Stimulated activated CD8-positive, alpha-beta memory T cell treated with anti-CD3 and anti-CD28 coated beads, Interleukin-7, amount 100 ng/mL, for 24 hours (primary cell): ENCODE results near the gene CST4.
"Not testable (repeated sequence)": the region's sequence is repeated elsewhere in the genome, so short reads cannot be mapped to it uniquely, and the experiment has no call there.

Experiments used
- DNase-seq: peaks from one replicate; pipeline ENCODE4 v3.0.0-alpha.2; 2020; ENCODE audit warnings: low read depth

CST4 gene

GRCh38 chr20:23688684-23689398 lies at the start of gene CST4:
CST4 (minus strand) TSS chr20:23689038; CDS start chr20:23688969, 69 bp downstream.
- not testable (repeated sequence) for DNase-seq

GRCh38 chr20:23735391-23735790 lies 46.6 kb upstream of the CST4 start:
- not testable (repeated sequence) for DNase-seq

- not testable (repeated sequence) for DNase-seq
Measured at GRCh38 chr20:23734949-23735348, 46.1 kb upstream of the CST4 start.

- DNase-seq, result not testable (repeated sequence)
Measured at GRCh38 chr20:23734440-23734839, 45.6 kb upstream of the CST4 start.

- no peak for DNase-seq
Measured at GRCh38 chr20:23727016-23727415, 38.2 kb upstream of the CST4 start.

GRCh38 chr20:23725102-23725501 lies 36.3 kb upstream of the CST4 start:
- no peak for DNase-seq

- DNase-seq, result peak; percentile 4
Measured at GRCh38 chr20:23723659-23724307, 34.9 kb upstream of the CST4 start.

- DNase-seq, result not testable (repeated sequence)
Measured at GRCh38 chr20:23722851-23723250, 34.0 kb upstream of the CST4 start.

- DNase-seq, result no peak
Measured at GRCh38 chr20:23721962-23722361, 33.1 kb upstream of the CST4 start.

- not testable (repeated sequence) for DNase-seq
Measured at GRCh38 chr20:23719351-23719750, 30.5 kb upstream of the CST4 start.

GRCh38 chr20:23711778-23712177 lies 22.9 kb upstream of the CST4 start:
- not testable (repeated sequence) for DNase-seq

- DNase-seq, result no peak
Measured at GRCh38 chr20:23710771-23711170, 21.9 kb upstream of the CST4 start.

GRCh38 chr20:23705895-23706294 lies 17.1 kb upstream of the CST4 start:
- no peak for DNase-seq

- DNase-seq, result no peak
Measured at GRCh38 chr20:23702021-23702420, 13.2 kb upstream of the CST4 start.

GRCh38 chr20:23700931-23701330 lies 12.1 kb upstream of the CST4 start:
- no peak for DNase-seq

GRCh38 chr20:23697947-23698346 lies 9.1 kb upstream of the CST4 start:
- DNase-seq, result no peak

GRCh38 chr20:23695068-23695395 lies 6.2 kb upstream of the CST4 start:
- not testable (repeated sequence) for DNase-seq

- DNase-seq, result not testable (repeated sequence)
Measured at GRCh38 chr20:23694178-23695067, 5.6 kb upstream of the CST4 start.

- not testable (repeated sequence) for DNase-seq
Measured at GRCh38 chr20:23692725-23693619, 4.1 kb upstream of the CST4 start.

- no peak for DNase-seq
Measured at GRCh38 chr20:23691675-23692074, 2.8 kb upstream of the CST4 start.

- no peak for DNase-seq
Measured at GRCh38 chr20:23690581-23690980, 1.7 kb upstream of the CST4 start.

GRCh38 chr20:23689399-23689690 lies 507 bp upstream of the CST4 start:
- DNase-seq, result no peak
